ENCODE results near the gene GET4.

The GET4 gene
- long read RNA-seq, donor 1, full-length matches to known transcripts, result 30 of 42 reads
- long read RNA-seq, donor 1, partial matches to known transcripts, result 12 of 42 reads
- long read RNA-seq, donor 1, other reads (novel, unspliced or antisense), result 0 of 42 reads
- long read RNA-seq, donor 2, full-length matches to known transcripts, result 23 of 23 reads
- long read RNA-seq, donor 2, partial matches to known transcripts, result 0 of 23 reads
- long read RNA-seq, donor 2, other reads (novel, unspliced or antisense), result 0 of 23 reads
- long read RNA-seq, donor 3, full-length matches to known transcripts, result 8 of 8 reads
- long read RNA-seq, donor 3, partial matches to known transcripts, result 0 of 8 reads
- long read RNA-seq, donor 3, other reads (novel, unspliced or antisense), result 0 of 8 reads
- long read RNA-seq, donor 4, full-length matches to known transcripts, result 11 of 11 reads
- long read RNA-seq, donor 4, partial matches to known transcripts, result 0 of 11 reads
- long read RNA-seq, donor 4, other reads (novel, unspliced or antisense), result 0 of 11 reads
- long read RNA-seq, donor 5, transcript GET4-201 (9 exons, 2,090 nt), result major isoform, 24 of 29 reads
- long read RNA-seq, donor 5, partial matches to known transcripts, result 5 of 29 reads
- long read RNA-seq, donor 5, other reads (novel, unspliced or antisense), result 0 of 29 reads
- long read RNA-seq, donor 6, full-length matches to known transcripts, result 15 of 15 reads
- long read RNA-seq, donor 6, partial matches to known transcripts, result 0 of 15 reads
- long read RNA-seq, donor 6, other reads (novel, unspliced or antisense), result 0 of 15 reads
- long read RNA-seq, donor 7, full-length matches to known transcripts, result 34 of 55 reads
- long read RNA-seq, donor 7, partial matches to known transcripts, result 21 of 55 reads
- long read RNA-seq, donor 7, other reads (novel, unspliced or antisense), result 0 of 55 reads
- long read RNA-seq, donor 8, full-length matches to known transcripts, result 21 of 21 reads
- long read RNA-seq, donor 8, partial matches to known transcripts, result 0 of 21 reads
- long read RNA-seq, donor 8, other reads (novel, unspliced or antisense), result 0 of 21 reads

- peak; percentile 98 for DNase-seq
These were observed at the start of gene GET4 for GRCh38 chr7:876077-876971. TSS of gene GET4 (plus strand) at chr7:876554. CDS start at chr7:876646, 92 bp downstream.

GRCh38 chr7:828793-829561 is 47.4 kb upstream of the GET4 start:
- no peak for DNase-seq

GRCh38 chr7:830069-830468 is 46.3 kb upstream of the GET4 start:
- DNase-seq, result no peak

GRCh38 chr7:831596-832166 is 44.7 kb upstream of the GET4 start:
- DNase-seq, result no peak

GRCh38 chr7:832167-832967 is 44.0 kb upstream of the GET4 start, which contains the start of gene SUN1:
TSS of gene SUN1 (plus strand) at chr7:832476. CDS start at chr7:832525, 49 bp downstream.
- peak; percentile 28 for DNase-seq

- DNase-seq, result no peak
These were observed 43.4 kb upstream of the GET4 start for GRCh38 chr7:832968-833424.

- DNase-seq, result no peak
These were observed 42.6 kb upstream of the GET4 start for GRCh38 chr7:833601-834258.

GRCh38 chr7:834277-834676 is 42.1 kb upstream of the GET4 start:
- DNase-seq, result no peak

- no peak for DNase-seq
These were observed 41.3 kb upstream of the GET4 start for GRCh38 chr7:835021-835420.

- DNase-seq, result no peak
These were observed 40.6 kb upstream of the GET4 start for GRCh38 chr7:835485-836401.

GRCh38 chr7:836429-836828 is 39.9 kb upstream of the GET4 start:
- no peak for DNase-seq

- no peak for DNase-seq
These were observed 39.4 kb upstream of the GET4 start for GRCh38 chr7:837001-837400.

GRCh38 chr7:840001-840600 is 36.3 kb upstream of the GET4 start:
- no peak for DNase-seq

GRCh38 chr7:841943-842342 is 34.4 kb upstream of the GET4 start:
- no peak for DNase-seq

- DNase-seq, result no peak
These were observed 33.8 kb upstream of the GET4 start for GRCh38 chr7:842431-843031.

- no peak for DNase-seq
These were observed 33.1 kb upstream of the GET4 start for GRCh38 chr7:843230-843629.

- no peak for DNase-seq
These were observed 32.3 kb upstream of the GET4 start for GRCh38 chr7:844043-844442.

All from right kidney (tissue), 9 donors.